Naive B cell (primary cell): Measurements from ENCODE around the gene UGT8. TPM values are rescaled to one million over a fixed set of nuclear protein-coding genes. Genes with fewer than 3 reads are reported as not detected.
"Not testable (repeated sequence)": the region's sequence is repeated elsewhere in the genome, so short reads cannot be mapped to it uniquely, and the experiment has no call there.

Experiments used
- ATAC-seq, 2 donors: fragments of 150-1000 bp; cut with Tn5 transposase; 2 replicates each; pipeline ENCODE4 v1.10.0; 2021; ENCODE audit warnings: low read depth in 2 of 2, mild to moderate bottlenecking in 2 of 2, moderate library complexity in 2 of 2
- DNase-seq: peaks from one replicate; pipeline ENCODE4 v3.0.0; 2022
- H3K27ac Mint-ChIP-seq, 6 donors: one replicate each; pipeline ENCODE4 v1.8.0; 2020 to 2022; ENCODE audit warnings: mild to moderate bottlenecking in 6 of 6, mixed read lengths in 6 of 6, moderate library complexity in 5 of 6, inconsistent platforms in 2 of 6
- H3K27me3 Mint-ChIP-seq, 3 donors: one replicate each; pipeline ENCODE4 v1.8.0; 2021 to 2022; ENCODE audit warnings: mixed read lengths in 3 of 3, mild to moderate bottlenecking in 1 of 3
- H3K36me3 Mint-ChIP-seq, 2 donors: one replicate each; pipeline ENCODE4 v1.8.0; 2020 to 2022; ENCODE audit warnings: mixed read lengths in 2 of 2, inconsistent platforms in 1 of 2, mild to moderate bottlenecking in 1 of 2
- H3K4me1 Mint-ChIP-seq, 3 donors: one replicate each; pipeline ENCODE4 v1.8.0; 2020 to 2022; ENCODE audit warnings: mixed read lengths in 3 of 3, inconsistent platforms in 1 of 3, mild to moderate bottlenecking in 1 of 3, moderate library complexity in 1 of 3
- H3K4me3 Mint-ChIP-seq, 8 donors: one replicate each; pipeline ENCODE4 v1.8.0; 2020 to 2022; ENCODE audit warnings: mild to moderate bottlenecking in 8 of 8, mixed read lengths in 8 of 8, moderate library complexity in 8 of 8, inconsistent platforms in 2 of 8
- H3K9me3 Mint-ChIP-seq, 7 donors: one replicate each; pipeline ENCODE4 v1.8.0; 2020 to 2022; ENCODE audit warnings: mixed read lengths in 7 of 7, mild to moderate bottlenecking in 5 of 7, inconsistent platforms in 2 of 7, moderate library complexity in 1 of 7
- polyA plus RNA-seq, 6 donors: library from polyadenylated mRNA; unstranded; fragments of 300-500 nt; fragmentation: Illumina TruSeq; gene quantifications; one replicate each; pipeline ENCODE4 v1.2.3, GENCODE V29; 2021; ENCODE audit warnings: low read depth in 6 of 6

UGT8 gene
- 10 to 100 TPM in 5 of 6 donors, 1 to 10 TPM in 1; 9.7 to 14.1 (median 11.5) TPM for polyA plus RNA-seq

GRCh38 chr4:114598191-114599121 is at the start of gene UGT8:
UGT8 (plus strand) TSS chr4:114598807; CDS start chr4:114622881, 24,074 bp downstream.
- H3K27me3 Mint-ChIP-seq = peaks cover 0 to 4% (median 3%) of the 10 kb centered on the region in 3 donors
- peak; percentile 77 for DNase-seq

GRCh38 chr4:114549638-114550037 is 49.0 kb upstream of the UGT8 start:
- Mint-ChIP-seq H3K4me1 (peaks cover 0 to 3% (median 0%) of the 10 kb centered on the region in 3 donors), H3K9me3 (peaks cover 7 to 28% (median 9%) of the 10 kb centered on the region in 7 donors), H3K27ac (no peak overlapping the region), H3K4me3 (no peak overlapping the region), H3K36me3 (no peaks in the 10 kb centered on the region), H3K27me3 (peaks cover 3 to 7% (median 6%) of the 10 kb centered on the region in 3 donors)
- ATAC-seq = no peak
- DNase-seq = no peak

More at GRCh38 chr4:114598191-114599121, at the start of gene UGT8:
- H3K9me3 Mint-ChIP-seq = peaks cover 0 to 6% (median 0%) of the 10 kb centered on the region in 7 donors
- peak within 1 kb of the TSS in 7 of 8 donors; percentile 94 to 99 (median 98) for H3K4me3 Mint-ChIP-seq
- H3K27ac Mint-ChIP-seq = peak within 1 kb of the TSS; percentile 88 to 98 (median 94)
- peak; percentile 69 to 73 for ATAC-seq
- peaks cover 14 to 23% (median 19%) of the 10 kb centered on the region in 3 donors for H3K4me1 Mint-ChIP-seq
- H3K36me3 Mint-ChIP-seq = no peaks in the 10 kb centered on the region

- peaks cover 0 to 3% (median 0%) of the 10 kb centered on the region in 3 donors for H3K4me1 Mint-ChIP-seq
- no peak overlapping the region for H3K27ac Mint-ChIP-seq
- H3K36me3 Mint-ChIP-seq = peaks cover 0 to 5% of the 10 kb centered on the region in 2 donors
- H3K9me3 Mint-ChIP-seq = peaks cover 3 to 30% (median 12%) of the 10 kb centered on the region in 7 donors
- ATAC-seq (no peak), DNase-seq (no peak)
- H3K27me3 Mint-ChIP-seq = peaks cover 0 to 5% (median 3%) of the 10 kb centered on the region in 3 donors
- no peak overlapping the region for H3K4me3 Mint-ChIP-seq
Measured at GRCh38 chr4:114558446-114559020, 40.1 kb upstream of the UGT8 start.

GRCh38 chr4:114561590-114561989 is 37.0 kb upstream of the UGT8 start:
- peaks cover 0 to 30% (median 12%) of the 10 kb centered on the region in 7 donors for H3K9me3 Mint-ChIP-seq
- no peak overlapping the region for H3K4me3 Mint-ChIP-seq
- ATAC-seq (no peak), DNase-seq (no peak)
- no peaks in the 10 kb centered on the region for H3K4me1 Mint-ChIP-seq
- peaks cover 0 to 5% (median 0%) of the 10 kb centered on the region in 3 donors for H3K27me3 Mint-ChIP-seq
- no peak overlapping the region for H3K27ac Mint-ChIP-seq
- H3K36me3 Mint-ChIP-seq = peaks cover 0 to 5% of the 10 kb centered on the region in 2 donors

GRCh38 chr4:114562176-114562904 is 36.3 kb upstream of the UGT8 start:
- H3K27me3 Mint-ChIP-seq = peaks cover 0 to 5% (median 0%) of the 10 kb centered on the region in 3 donors
- no peak overlapping the region for H3K4me3 Mint-ChIP-seq
- H3K9me3 Mint-ChIP-seq = peaks cover 0 to 30% (median 12%) of the 10 kb centered on the region in 7 donors
- peak overlapping the region in 1 of 6 donors; percentile 79 for H3K27ac Mint-ChIP-seq
- DNase-seq = no peak
- no peaks in the 10 kb centered on the region for H3K4me1 Mint-ChIP-seq
- no peak for ATAC-seq
- peaks cover 0 to 5% of the 10 kb centered on the region in 2 donors for H3K36me3 Mint-ChIP-seq

- H3K4me1 Mint-ChIP-seq = no peaks in the 10 kb centered on the region
- peak overlapping the region in 1 of 6 donors; percentile 8 for H3K27ac Mint-ChIP-seq
Measured at GRCh38 chr4:114563536-114564315, 34.9 kb upstream of the UGT8 start.

GRCh38 chr4:114577386-114577785 is 21.2 kb upstream of the UGT8 start:
- DNase-seq (no peak), ATAC-seq (no peak)
- H3K27ac Mint-ChIP-seq = no peak overlapping the region
- H3K4me3 Mint-ChIP-seq = no peak overlapping the region
- no peaks in the 10 kb centered on the region for H3K4me1 Mint-ChIP-seq
- peaks cover 19 to 55% (median 24%) of the 10 kb centered on the region in 3 donors for H3K27me3 Mint-ChIP-seq
- H3K36me3 Mint-ChIP-seq = peaks cover 5 to 21% of the 10 kb centered on the region in 2 donors
- peaks cover 22 to 61% (median 33%) of the 10 kb centered on the region in 7 donors for H3K9me3 Mint-ChIP-seq

More at GRCh38 chr4:114563536-114564315, 34.9 kb upstream of the UGT8 start:
- DNase-seq = no peak
- Mint-ChIP-seq H3K27me3 (peaks cover 0 to 5% (median 0%) of the 10 kb centered on the region in 3 donors), H3K4me3 (no peak overlapping the region), H3K36me3 (no peaks in the 10 kb centered on the region), H3K9me3 (peaks cover 0 to 17% (median 4%) of the 10 kb centered on the region in 7 donors)
- no peak for ATAC-seq

GRCh38 chr4:114582621-114583020 is 16.0 kb upstream of the UGT8 start:
- Mint-ChIP-seq H3K9me3 (peaks cover 14 to 38% (median 20%) of the 10 kb centered on the region in 7 donors), H3K36me3 (peaks cover 0 to 21% of the 10 kb centered on the region in 2 donors), H3K27me3 (peaks cover 21 to 46% (median 36%) of the 10 kb centered on the region in 3 donors), H3K4me1 (no peaks in the 10 kb centered on the region), H3K27ac (no peak overlapping the region), H3K4me3 (no peak overlapping the region)
- DNase-seq = no peak
- no peak for ATAC-seq

- Mint-ChIP-seq H3K9me3 (no peaks in the 10 kb centered on the region), H3K36me3 (no peaks in the 10 kb centered on the region), H3K4me3 (no peak overlapping the region), H3K27ac (no peak overlapping the region), H3K27me3 (peaks cover 3 to 18% (median 14%) of the 10 kb centered on the region in 3 donors), H3K4me1 (no peaks in the 10 kb centered on the region)
- DNase-seq (no peak), ATAC-seq (no peak)
Measured at GRCh38 chr4:114588305-114588704, 10.3 kb upstream of the UGT8 start.

GRCh38 chr4:114590360-114590759 is 8.2 kb upstream of the UGT8 start:
- not testable (repeated sequence) for ATAC-seq, H3K27ac Mint-ChIP-seq, H3K4me1 Mint-ChIP-seq, H3K36me3 Mint-ChIP-seq, H3K4me3 Mint-ChIP-seq, DNase-seq, H3K9me3 Mint-ChIP-seq
- peaks cover 5 to 15% (median 6%) of the 10 kb centered on the region in 3 donors for H3K27me3 Mint-ChIP-seq

GRCh38 chr4:114593526-114593925 is 5.1 kb upstream of the UGT8 start:
- Mint-ChIP-seq H3K4me3 (no peak overlapping the region), H3K4me1 (peaks cover 0 to 6% (median 0%) of the 10 kb centered on the region in 3 donors), H3K9me3 (peaks cover 0 to 6% (median 0%) of the 10 kb centered on the region in 7 donors), H3K27me3 (peaks cover 0 to 10% (median 5%) of the 10 kb centered on the region in 3 donors), H3K27ac (peak overlapping the region in 2 of 6 donors; percentile 22 to 39), H3K36me3 (no peaks in the 10 kb centered on the region)
- DNase-seq (no peak), ATAC-seq (no peak)

GRCh38 chr4:114595207-114595606 is 3.4 kb upstream of the UGT8 start:
- Mint-ChIP-seq H3K27me3 (peaks cover 0 to 6% (median 5%) of the 10 kb centered on the region in 3 donors), H3K27ac (peak overlapping the region in 1 of 6 donors; percentile 86), H3K9me3 (peaks cover 0 to 6% (median 0%) of the 10 kb centered on the region in 7 donors), H3K4me3 (peak overlapping the region in 1 of 8 donors; percentile 15), H3K36me3 (no peaks in the 10 kb centered on the region), H3K4me1 (peaks cover 13 to 15% (median 13%) of the 10 kb centered on the region in 3 donors)
- DNase-seq (no peak), ATAC-seq (no peak)
